Keratinocyte (primary cell): ENCODE measurements around the gene MACF1. TPM values are rescaled to one million over a fixed set of nuclear protein-coding genes. Genes with fewer than 3 reads are reported as not detected.

Experiments used
- DNase-seq: peaks from one replicate; pipeline ENCODE4 v3.0.0-alpha.2; 2011; ENCODE audit warnings: low read depth, missing footprints, low spot score
- FAIRE-seq: peaks from 2 replicates; lab custom pipeline; 2011; peaks lifted over from hg19 to GRCh38; lab: Jason Lieb, UNC
- H2AFZ ChIP-seq: 2 replicates; pipeline ENCODE4 v1.6.0; 2012; ENCODE audit warnings: low read length, control low read depth, inconsistent platforms; ENCODE audit not compliant: control insufficient read depth
- H3K27ac ChIP-seq: 2 replicates; pipeline ENCODE4 v1.5.1; 2011; ENCODE audit warnings: low read length; ENCODE audit not compliant: control insufficient read depth, insufficient read depth
- H3K27me3 ChIP-seq: 3 replicates; pipeline ENCODE4 v1.6.0; 2011; ENCODE audit warnings: low read length; ENCODE audit not compliant: control insufficient read depth, insufficient read depth; ENCODE audit errors: extremely low read depth
- H3K36me3 ChIP-seq, 2 experiments: 2 replicates in 1 of 2; 3 replicates in 1 of 2; pipeline ENCODE4 v1.5.1; 2011; ENCODE audit warnings: low read length in 2 of 2, mild to moderate bottlenecking in 1 of 2; ENCODE audit not compliant: control insufficient read depth in 2 of 2, insufficient read depth in 2 of 2; ENCODE audit errors: extremely low read depth in 1 of 2
- H3K4me1 ChIP-seq: 3 replicates; pipeline ENCODE4 v1.5.1; 2011; ENCODE audit warnings: low read length; ENCODE audit not compliant: control insufficient read depth, insufficient read depth; ENCODE audit errors: extremely low read depth
- H3K4me2 ChIP-seq: 3 replicates; pipeline ENCODE4 v1.6.0; 2011; ENCODE audit warnings: low read depth, low read length; ENCODE audit not compliant: control insufficient read depth, insufficient read depth; ENCODE audit errors: extremely low read depth
- H3K4me3 ChIP-seq, 3 experiments: fragments of 200-600 bp in 1 of 3; sonication (generic) in 1 of 3; 2 replicates in 2 of 3; 3 replicates in 1 of 3; pipeline ENCODE4 v1.5.1; 2011 to 2016; ENCODE audit warnings: low read length in 3 of 3, mild to moderate bottlenecking in 3 of 3, control low read depth in 2 of 3, inconsistent platforms in 1 of 3, low read depth in 1 of 3, mixed read lengths in 1 of 3, mixed run types in 1 of 3, moderate library complexity in 1 of 3; ENCODE audit not compliant: control insufficient read depth in 2 of 3, insufficient read depth in 2 of 3; ENCODE audit errors: extremely low read depth in 1 of 3
- H3K79me2 ChIP-seq: 2 replicates; pipeline ENCODE4 v1.6.0; 2012; ENCODE audit warnings: low read length; ENCODE audit not compliant: control insufficient read depth, insufficient read depth
- H3K9ac ChIP-seq: 3 replicates; pipeline ENCODE4 v1.6.0; 2011; ENCODE audit warnings: low read length; ENCODE audit not compliant: control insufficient read depth, insufficient read depth; ENCODE audit errors: extremely low read depth
- H3K9me1 ChIP-seq: 3 replicates; pipeline ENCODE4 v1.6.0; 2011; ENCODE audit warnings: low read length; ENCODE audit not compliant: control insufficient read depth, insufficient read depth; ENCODE audit errors: extremely low read depth
- H3K9me3 ChIP-seq: 2 replicates; pipeline ENCODE4 v1.5.1; 2012; ENCODE audit warnings: low read depth, low read length; ENCODE audit not compliant: control insufficient read depth
- H4K20me1 ChIP-seq: 3 replicates; pipeline ENCODE4 v1.6.0; 2011; ENCODE audit warnings: low read length; ENCODE audit not compliant: control insufficient read depth, insufficient read depth; ENCODE audit errors: extremely low read depth
- CTCF ChIP-seq, 3 experiments: IDR thresholded peaks in 1 of 3; conservative IDR thresholded peaks in 1 of 3; optimal IDR thresholded peaks in 1 of 3; 2 replicates in 2 of 3; 3 replicates in 1 of 3; pipeline versions ENCODE3 to v1.5.1; 2011; ENCODE audit warnings: low read length in 3 of 3, mild to moderate bottlenecking in 3 of 3, moderate library complexity in 2 of 3, control low read depth in 1 of 3, inconsistent platforms in 1 of 3; ENCODE audit not compliant: insufficient read depth in 2 of 3; ENCODE audit errors: extremely low read depth in 1 of 3
- EZH2 ChIP-seq: IDR thresholded peaks from one replicate; pipeline ENCODE4 v1.6.1; 2012; ENCODE audit warnings: inconsistent platforms, mild to moderate bottlenecking, low read length, moderate library complexity
- dilution Hi-C: fragments of 300-500 bp; cut with MboI; formaldehyde crosslinking; loops from one replicate; pipeline ENCODE4 v1.7.0; 2020; ENCODE audit warnings: low sequenced_read_pairs; ENCODE audit not compliant: extremely low pct_ligation_motif_present
- polyA plus RNA-seq, 5 experiments: library from polyadenylated mRNA; depleted of rRNA in 3 of 5; stranded (reverse) in 3 of 5; stranded (forward) in 1 of 5; unstranded in 1 of 5; fragments of >200 nt; gene quantifications; 1 replicate in 1 of 5; 2 replicates in 3 of 5; 3 replicates in 1 of 5; pipeline versions ENCODE4 v1.2.1 to v1.2.3, GENCODE V29; 2011 to 2012; ENCODE audit warnings: missing spikeins in 2 of 5, low read depth in 1 of 5, low replicate concordance in 1 of 5

MACF1 gene
- polyA plus RNA-seq, 1 donor (not counting 4 experiments of a cell fraction or from before 2014, with no cell fraction given) = 111 TPM

GRCh38 chr1:39490596-39491145, 286.2 kb downstream of the MACF1 start:
- peak overlapping the region; percentile 48 for H3K4me2 ChIP-seq
- no peak overlapping the region for H3K27ac ChIP-seq
- TF ChIP-seq EZH2 = no peak
- TF ChIP-seq CTCF (optimal IDR thresholded peaks at IDR 0.05 in 1 of 3, IDR thresholded peaks at IDR 0.05 in 1 of 3, conservative IDR thresholded peaks at IDR 0.05 in 1 of 3; ENCODE audit: extremely low read depth in 1 of 3, insufficient read depth in 2 of 3, low read length in 3 of 3) = no peak

GRCh38 chr1:39491146-39491921, 286.8 kb downstream of the MACF1 start, which contains the start of gene BMP8A:
BMP8A (plus strand) TSS chr1:39491636; CDS start chr1:39491992, 356 bp downstream.
- Histone ChIP-seq H3K4me2 (peak within 1 kb of the TSS; percentile 48), H3K9ac (no peak within 1 kb of the TSS), H3K27ac (no peak within 1 kb of the TSS), H3K4me1 (no peaks in the 10 kb centered on the region), H3K36me3 (peaks cover 2 to 8% of the 10 kb centered on the region in 2 experiments), H4K20me1 (no peaks in the 10 kb centered on the region), H3K9me1 (no peaks in the 10 kb centered on the region), H3K27me3 (peaks cover 18% of the 10 kb centered on the region), H3K4me3 (peak within 1 kb of the TSS; percentile 14 to 27 (median 22)), H3K9me3 (no peaks in the 10 kb centered on the region), H2AFZ (peak within 1 kb of the TSS; percentile 19), H3K79me2 (no peaks in the 10 kb centered on the region)
- no peak for FAIRE-seq
- TF ChIP-seq EZH2 (no peak), CTCF (optimal IDR thresholded peaks at IDR 0.05 in 1 of 3, IDR thresholded peaks at IDR 0.05 in 1 of 3, conservative IDR thresholded peaks at IDR 0.05 in 1 of 3; ENCODE audit: extremely low read depth in 1 of 3, insufficient read depth in 2 of 3, low read length in 3 of 3) (no peak)
- DNase-seq = no peak
- dilution Hi-C loops = no loop called here

More at GRCh38 chr1:39490596-39491145, 286.2 kb downstream of the MACF1 start:
- Histone ChIP-seq H3K27me3 (peaks cover 18% of the 10 kb centered on the region), H3K4me3 (peak overlapping the region; percentile 14 to 27 (median 22)), H3K9me3 (no peaks in the 10 kb centered on the region), H4K20me1 (no peaks in the 10 kb centered on the region), H3K9me1 (no peaks in the 10 kb centered on the region), H3K9ac (no peak overlapping the region), H3K4me1 (no peaks in the 10 kb centered on the region), H3K36me3 (peaks cover 3 to 12% of the 10 kb centered on the region in 2 experiments), H2AFZ (no peak overlapping the region), H3K79me2 (no peaks in the 10 kb centered on the region)
- FAIRE-seq (no peak), DNase-seq (no peak)
- dilution Hi-C loops = no loop called here
